CD8-positive, alpha-beta memory T cell (primary cell): ENCODE data around the gene ATP1B1. TPM values are rescaled to one million over a fixed set of nuclear protein-coding genes. Genes with fewer than 3 reads are reported as not detected.

ENCODE experiments used
- CTCF ChIA-PET: fragments of 350-600 bp; sonication (Branson Sonifier 250); formaldehyde crosslinking; loops from one replicate; lab custom pipeline; 2021; ENCODE audit warnings: antibody characterized with exemption; lab: Charles Lee
- POLR2A ChIA-PET: fragments of 350-600 bp; sonication (Branson Sonifier 250); formaldehyde crosslinking; loops from one replicate; lab custom pipeline; 2021; ENCODE audit warnings: antibody characterized with exemption; lab: Charles Lee
- DNase-seq, 5 donors: peaks; one replicate each; pipeline versions ENCODE4 v3.0.0 to v3.0.0-alpha.2; 2020 to 2022; ENCODE audit warnings: mixed read lengths in 1 of 5
- H3K27ac ChIP-seq: one replicate; pipeline ENCODE4 v1.7.0; 2013; ENCODE audit warnings: low read depth, mild to moderate bottlenecking, low read length, moderate library complexity
- H3K27me3 ChIP-seq: 2 replicates; pipeline ENCODE4 v1.7.0; 2013; ENCODE audit warnings: low read length, mild to moderate bottlenecking; ENCODE audit not compliant: insufficient read depth, poor library complexity, severe bottlenecking
- H3K36me3 ChIP-seq: 2 replicates; pipeline ENCODE4 v1.7.0; 2013; ENCODE audit warnings: mild to moderate bottlenecking, low read length, moderate library complexity; ENCODE audit not compliant: insufficient read depth
- H3K4me1 ChIP-seq: 2 replicates; pipeline ENCODE4 v1.7.0; 2013; ENCODE audit warnings: mild to moderate bottlenecking, low read length, moderate library complexity; ENCODE audit not compliant: insufficient read depth
- H3K4me3 ChIP-seq: 2 replicates; pipeline ENCODE4 v1.7.0; 2013; ENCODE audit warnings: mild to moderate bottlenecking, low read length
- H3K9me3 ChIP-seq: 2 replicates; pipeline ENCODE4 v1.7.0; 2013; ENCODE audit warnings: mild to moderate bottlenecking, low read length
- H3K27ac Mint-ChIP-seq, 8 donors: one replicate each; pipeline ENCODE4 v1.8.0; 2020 to 2021; ENCODE audit warnings: mixed read lengths in 8 of 8, mild to moderate bottlenecking in 6 of 8, inconsistent platforms in 3 of 8, moderate library complexity in 3 of 8
- H3K27me3 Mint-ChIP-seq, 2 donors: one replicate each; pipeline ENCODE4 v1.8.0; 2020 to 2021; ENCODE audit warnings: mixed read lengths in 2 of 2, mild to moderate bottlenecking in 1 of 2, moderate library complexity in 1 of 2
- H3K36me3 Mint-ChIP-seq, 3 donors: one replicate each; pipeline ENCODE4 v1.8.0; 2020 to 2021; ENCODE audit warnings: mixed read lengths in 3 of 3, inconsistent platforms in 1 of 3, mild to moderate bottlenecking in 1 of 3
- H3K4me1 Mint-ChIP-seq, 3 donors: one replicate each; pipeline ENCODE4 v1.8.0; 2020 to 2021; ENCODE audit warnings: mixed read lengths in 3 of 3, inconsistent platforms in 1 of 3, mild to moderate bottlenecking in 1 of 3
- H3K4me3 Mint-ChIP-seq, 7 donors: one replicate each; pipeline ENCODE4 v1.8.0; 2020 to 2021; ENCODE audit warnings: mixed read lengths in 7 of 7, mild to moderate bottlenecking in 6 of 7, moderate library complexity in 4 of 7, inconsistent platforms in 2 of 7
- H3K9me3 Mint-ChIP-seq, 5 donors: one replicate each; pipeline ENCODE4 v1.8.0; 2020 to 2022; ENCODE audit warnings: mixed read lengths in 5 of 5, mild to moderate bottlenecking in 3 of 5, moderate library complexity in 2 of 5, inconsistent platforms in 1 of 5
- polyA plus RNA-seq: library from polyadenylated mRNA; unstranded; fragments of 300-500 nt; fragmentation: Illumina TruSeq; gene quantifications from one replicate; pipeline ENCODE4 v1.2.3, GENCODE V29; 2021
- total RNA-seq, 2 experiments: library from RNA; stranded (reverse); gene quantifications; one replicate each; pipeline ENCODE4 v1.2.3, GENCODE V29; 2021

The ATP1B1 gene
- total and polyA plus RNA-seq, 3 experiments from 2014 or later, result 1.7 to 4.5 (median 3.7) TPM

GRCh38 chr1:169070958-169071357 lies 35.5 kb upstream of the ATP1B1 start:
- ChIA-PET CTCF (no interaction called here), POLR2A (no interaction called here)
- Histone ChIP-seq H3K27me3 (no peaks in the 10 kb centered on the region), H3K36me3 (no peaks in the 10 kb centered on the region), H3K27ac (no peak overlapping the region), H3K4me3 (no peak overlapping the region), H3K4me1 (no peaks in the 10 kb centered on the region), H3K9me3 (no peaks in the 10 kb centered on the region)
- no peak overlapping the region for H3K27ac Mint-ChIP-seq
- H3K4me1 Mint-ChIP-seq, result no peaks in the 10 kb centered on the region
- peaks cover 0 to 6% of the 10 kb centered on the region in 2 donors for H3K27me3 Mint-ChIP-seq
- peaks cover 0 to 15% (median 0%) of the 10 kb centered on the region in 3 donors for H3K36me3 Mint-ChIP-seq
- peaks cover 6 to 13% (median 7%) of the 10 kb centered on the region in 5 donors for H3K9me3 Mint-ChIP-seq
- no peak overlapping the region for H3K4me3 Mint-ChIP-seq
- DNase-seq, result no peak

- CTCF ChIA-PET, result interaction anchor here (1.2 kb wide), 1 partner anchor 11 kb away, joined by 3 read pairs; no protein-coding TSS in a partner anchor
- Histone ChIP-seq H3K4me1 (no peaks in the 10 kb centered on the region), H3K36me3 (no peaks in the 10 kb centered on the region), H3K4me3 (no peak overlapping the region), H3K27me3 (no peaks in the 10 kb centered on the region), H3K27ac (no peak overlapping the region), H3K9me3 (no peaks in the 10 kb centered on the region)
- Mint-ChIP-seq H3K36me3 (peaks cover 0 to 4% (median 0%) of the 10 kb centered on the region in 3 donors), H3K4me1 (no peaks in the 10 kb centered on the region), H3K9me3 (peaks cover 0 to 2% (median 0%) of the 10 kb centered on the region in 5 donors), H3K27me3 (peaks cover 0 to 6% of the 10 kb centered on the region in 2 donors), H3K27ac (no peak overlapping the region), H3K4me3 (no peak overlapping the region)
- POLR2A ChIA-PET, result no interaction called here
- no peak for DNase-seq
Observed at GRCh38 chr1:169072945-169073725, 33.4 kb upstream of the ATP1B1 start.

- H3K27ac ChIP-seq, result no peak overlapping the region
- no peaks in the 10 kb centered on the region for H3K36me3 ChIP-seq
- Mint-ChIP-seq H3K27me3 (peaks cover 0 to 3% of the 10 kb centered on the region in 2 donors), H3K27ac (peak overlapping the region in 1 of 8 donors; percentile 59), H3K4me3 (no peak overlapping the region), H3K4me1 (no peaks in the 10 kb centered on the region), H3K9me3 (no peaks in the 10 kb centered on the region), H3K36me3 (no peaks in the 10 kb centered on the region)
- CTCF ChIA-PET, result no interaction called here
- POLR2A ChIA-PET, result no interaction called here
- no peaks in the 10 kb centered on the region for H3K27me3 ChIP-seq
- no peak overlapping the region for H3K4me3 ChIP-seq
- H3K9me3 ChIP-seq, result no peaks in the 10 kb centered on the region
- no peak for DNase-seq
- no peaks in the 10 kb centered on the region for H3K4me1 ChIP-seq
Observed at GRCh38 chr1:169078163-169078883, 28.2 kb upstream of the ATP1B1 start.

GRCh38 chr1:169081503-169082123 lies 24.9 kb upstream of the ATP1B1 start:
- CTCF ChIA-PET, result no interaction called here
- no peak for DNase-seq
- Histone ChIP-seq H3K4me1 (no peaks in the 10 kb centered on the region), H3K4me3 (no peak overlapping the region), H3K27me3 (no peaks in the 10 kb centered on the region), H3K36me3 (no peaks in the 10 kb centered on the region), H3K27ac (no peak overlapping the region), H3K9me3 (no peaks in the 10 kb centered on the region)
- H3K4me3 Mint-ChIP-seq, result no peak overlapping the region
- no peak overlapping the region for H3K27ac Mint-ChIP-seq
- no peaks in the 10 kb centered on the region for H3K36me3 Mint-ChIP-seq
- POLR2A ChIA-PET, result no interaction called here
- H3K27me3 Mint-ChIP-seq, result peaks cover 0 to 3% of the 10 kb centered on the region in 2 donors
- H3K9me3 Mint-ChIP-seq, result no peaks in the 10 kb centered on the region
- H3K4me1 Mint-ChIP-seq, result peaks cover 3 to 12% (median 3%) of the 10 kb centered on the region in 3 donors

- Mint-ChIP-seq H3K27ac (peak overlapping the region in 1 of 8 donors; percentile 17), H3K9me3 (no peaks in the 10 kb centered on the region), H3K4me3 (no peak overlapping the region), H3K4me1 (peaks cover 11 to 24% (median 18%) of the 10 kb centered on the region in 3 donors), H3K27me3 (peaks cover 0 to 6% of the 10 kb centered on the region in 2 donors), H3K36me3 (no peaks in the 10 kb centered on the region)
- H3K9me3 ChIP-seq, result no peaks in the 10 kb centered on the region
- no peak for DNase-seq
- H3K4me1 ChIP-seq, result no peaks in the 10 kb centered on the region
- ChIA-PET POLR2A (no interaction called here), CTCF (no interaction called here)
- H3K4me3 ChIP-seq, result no peak overlapping the region
- H3K27me3 ChIP-seq, result no peaks in the 10 kb centered on the region
- no peak overlapping the region for H3K27ac ChIP-seq
- no peaks in the 10 kb centered on the region for H3K36me3 ChIP-seq
Observed at GRCh38 chr1:169085911-169086310, 20.6 kb upstream of the ATP1B1 start.

- no peaks in the 10 kb centered on the region for H3K9me3 ChIP-seq
- peaks cover under 1 to 6% of the 10 kb centered on the region in 2 donors for H3K27me3 Mint-ChIP-seq
- no peaks in the 10 kb centered on the region for H3K36me3 ChIP-seq
- no peaks in the 10 kb centered on the region for H3K27me3 ChIP-seq
- peak overlapping the region in 3 of 8 donors; percentile 64 to 77 (median 66) for H3K27ac Mint-ChIP-seq
- no peaks in the 10 kb centered on the region for H3K4me1 ChIP-seq
- DNase-seq, result peak in 1 of 5 donors; percentile 22
- POLR2A ChIA-PET, result interaction anchor here (0.7 kb wide), 1 partner anchor 816 kb away, joined by 3 read pairs; no protein-coding TSS in a partner anchor
- no peak overlapping the region for H3K4me3 Mint-ChIP-seq
- no peaks in the 10 kb centered on the region for H3K9me3 Mint-ChIP-seq
- no peak overlapping the region for H3K27ac ChIP-seq
- CTCF ChIA-PET, result interaction anchor here (1.2 kb wide), 1 partner anchor 646 kb away, joined by 3 read pairs; no protein-coding TSS in a partner anchor
- H3K36me3 Mint-ChIP-seq, result no peaks in the 10 kb centered on the region
- peaks cover 11 to 24% (median 18%) of the 10 kb centered on the region in 3 donors for H3K4me1 Mint-ChIP-seq
- no peak overlapping the region for H3K4me3 ChIP-seq
Observed at GRCh38 chr1:169086603-169087455, 19.7 kb upstream of the ATP1B1 start.

GRCh38 chr1:169087876-169088275 lies 18.6 kb upstream of the ATP1B1 start:
- POLR2A ChIA-PET, result no interaction called here
- no peaks in the 10 kb centered on the region for H3K9me3 Mint-ChIP-seq
- peaks cover 11 to 24% (median 18%) of the 10 kb centered on the region in 3 donors for H3K4me1 Mint-ChIP-seq
- peaks cover 6% of the 10 kb centered on the region in 2 donors for H3K27me3 Mint-ChIP-seq
- no peaks in the 10 kb centered on the region for H3K4me1 ChIP-seq
- no peaks in the 10 kb centered on the region for H3K36me3 ChIP-seq
- DNase-seq, result no peak
- no peaks in the 10 kb centered on the region for H3K27me3 ChIP-seq
- no peak overlapping the region for H3K4me3 Mint-ChIP-seq
- H3K27ac Mint-ChIP-seq, result peak overlapping the region in 1 of 8 donors; percentile 29
- no peak overlapping the region for H3K27ac ChIP-seq
- CTCF ChIA-PET, result interaction anchor here (1.2 kb wide), 1 partner anchor 647 kb away, joined by 3 read pairs; no protein-coding TSS in a partner anchor
- no peaks in the 10 kb centered on the region for H3K9me3 ChIP-seq
- H3K4me3 ChIP-seq, result no peak overlapping the region
- no peaks in the 10 kb centered on the region for H3K36me3 Mint-ChIP-seq
